ENCODE measurements around the gene SORT1. TPM values are rescaled to one million over a fixed set of nuclear protein-coding genes. Genes with fewer than 3 reads are reported as not detected.
"Not testable (repeated sequence)": the region's sequence is repeated elsewhere in the genome, so short reads cannot be mapped to it uniquely, and the experiment has no call there.

The SORT1 gene
- total RNA-seq, result 9.3 TPM

GRCh38 chr1:109397581-109398342 lies at the start of gene SORT1:
TSS of gene SORT1 (minus strand) at chr1:109397918. CDS start at chr1:109397892, 26 bp downstream.
- Histone ChIP-seq H3K27me3 (ENCODE audit: insufficient read depth, low read length) (peaks cover 30% of the 10 kb centered on the region), H3K4me1 (ENCODE audit: insufficient read depth, low read length) (peaks cover 48% of the 10 kb centered on the region), H3K9me3 (ENCODE audit: low read depth, low read length) (no peaks in the 10 kb centered on the region), H3K4me3 (ENCODE audit: low read length) (peak within 1 kb of the TSS; percentile 42)

DNA sequence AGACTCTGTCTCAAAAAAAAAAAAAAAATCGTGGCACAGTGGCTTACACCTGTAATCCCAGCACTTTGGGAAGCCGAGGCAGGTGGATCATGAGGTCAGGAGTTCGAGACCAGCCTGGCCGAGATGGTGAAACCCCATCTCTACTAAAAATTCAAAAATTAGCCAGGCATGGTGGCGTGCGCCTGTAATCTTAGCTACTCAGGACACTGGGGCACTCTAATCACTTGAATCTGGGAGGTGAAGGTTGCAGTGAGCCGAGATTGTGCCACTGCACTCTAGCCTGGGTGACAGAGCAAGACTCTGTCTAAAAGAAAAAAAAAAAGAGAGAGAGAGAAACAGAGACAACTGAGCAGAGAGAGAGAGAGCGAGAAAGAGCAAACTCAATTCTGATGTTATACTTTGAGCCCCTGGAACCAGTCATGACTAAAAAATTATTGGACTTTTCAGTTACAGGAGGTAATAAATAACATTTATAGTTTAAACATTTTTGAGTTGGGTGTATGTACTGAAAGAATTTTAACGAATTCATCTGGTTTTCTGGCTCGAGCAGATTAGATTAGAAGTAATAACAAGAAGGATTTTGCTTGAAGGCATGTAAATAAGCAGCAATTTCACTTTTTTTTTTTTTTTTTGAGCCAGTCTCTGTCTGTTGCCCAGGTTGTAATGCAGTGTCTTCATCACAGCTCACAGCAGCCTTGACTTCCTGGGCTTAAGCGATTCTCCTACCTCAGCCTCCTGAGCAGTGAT lies 48.4 kb upstream of the SORT1 start:
- not testable (repeated sequence) for H3K4me1 ChIP-seq (ENCODE audit: insufficient read depth, low read length); H3K9me3 ChIP-seq (ENCODE audit: low read depth, low read length); H3K4me3 ChIP-seq (ENCODE audit: low read length)
- peaks cover 60% of the 10 kb centered on the region for H3K27me3 ChIP-seq (ENCODE audit: insufficient read depth, low read length)

GRCh38 chr1:109444346-109444745 lies 46.6 kb upstream of the SORT1 start:
- H3K9me3 ChIP-seq (ENCODE audit: low read depth, low read length), result no peaks in the 10 kb centered on the region
- no peaks in the 10 kb centered on the region for H3K4me1 ChIP-seq (ENCODE audit: insufficient read depth, low read length)
- no peak overlapping the region for H3K4me3 ChIP-seq (ENCODE audit: low read length)
- peaks cover 54% of the 10 kb centered on the region for H3K27me3 ChIP-seq (ENCODE audit: insufficient read depth, low read length)

GRCh38 chr1:109443476-109443875 lies 45.8 kb upstream of the SORT1 start:
- Histone ChIP-seq H3K4me3 (ENCODE audit: low read length) (no peak overlapping the region), H3K4me1 (ENCODE audit: insufficient read depth, low read length) (no peaks in the 10 kb centered on the region), H3K27me3 (ENCODE audit: insufficient read depth, low read length) (peaks cover 54% of the 10 kb centered on the region), H3K9me3 (ENCODE audit: low read depth, low read length) (no peaks in the 10 kb centered on the region)

DNA sequence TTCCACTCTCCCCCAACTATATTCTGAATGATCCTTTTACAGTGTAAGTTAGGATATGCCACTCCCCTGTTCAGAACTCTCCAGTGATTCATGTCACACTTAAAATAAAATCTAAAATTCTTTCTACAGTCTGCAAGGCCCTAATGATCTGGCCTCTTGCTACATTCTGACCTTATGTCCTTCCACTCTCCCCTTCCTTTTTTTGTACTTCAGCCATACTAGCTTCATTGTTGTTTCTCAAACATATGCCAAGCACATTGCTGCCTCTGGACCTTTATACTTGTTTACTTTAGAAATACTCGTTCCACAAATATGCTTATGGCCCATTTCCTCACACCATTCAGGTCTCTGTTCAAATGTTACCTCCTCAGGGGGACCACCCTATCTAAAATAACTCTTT lies 43.4 kb upstream of the SORT1 start:
- Histone ChIP-seq H3K27me3 (ENCODE audit: insufficient read depth, low read length) (peaks cover 42% of the 10 kb centered on the region), H3K4me3 (ENCODE audit: low read length) (no peak overlapping the region), H3K9me3 (ENCODE audit: low read depth, low read length) (no peaks in the 10 kb centered on the region), H3K4me1 (ENCODE audit: insufficient read depth, low read length) (no peaks in the 10 kb centered on the region)

DNA sequence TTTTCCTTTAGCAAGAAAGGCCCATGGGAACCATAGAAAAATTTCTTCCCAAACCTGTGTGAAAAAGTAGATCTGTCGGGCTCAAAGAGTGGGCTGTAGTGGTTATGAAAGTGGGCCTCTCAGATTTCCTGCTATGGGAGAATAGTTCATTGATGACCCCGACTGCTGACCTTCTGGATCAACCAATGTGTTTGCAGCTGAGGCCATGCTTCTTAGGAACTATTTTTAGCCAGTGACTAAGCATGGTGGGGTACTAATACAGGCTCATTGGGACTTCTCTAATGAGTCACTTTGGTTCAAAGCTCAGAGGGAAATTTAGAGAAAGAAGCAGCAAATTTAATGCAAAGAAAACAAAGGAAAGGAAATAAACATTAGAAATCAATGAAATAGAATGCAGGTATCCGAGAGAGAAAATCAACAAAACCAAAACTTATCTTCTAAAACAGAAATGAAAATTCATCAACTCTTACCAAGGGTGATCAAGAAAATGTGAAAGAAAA lies 41.1 kb upstream of the SORT1 start:
- Histone ChIP-seq H3K4me3 (ENCODE audit: low read length) (no peak overlapping the region), H3K4me1 (ENCODE audit: insufficient read depth, low read length) (no peaks in the 10 kb centered on the region), H3K9me3 (ENCODE audit: low read depth, low read length) (no peaks in the 10 kb centered on the region), H3K27me3 (ENCODE audit: insufficient read depth, low read length) (peaks cover 30% of the 10 kb centered on the region)

DNA sequence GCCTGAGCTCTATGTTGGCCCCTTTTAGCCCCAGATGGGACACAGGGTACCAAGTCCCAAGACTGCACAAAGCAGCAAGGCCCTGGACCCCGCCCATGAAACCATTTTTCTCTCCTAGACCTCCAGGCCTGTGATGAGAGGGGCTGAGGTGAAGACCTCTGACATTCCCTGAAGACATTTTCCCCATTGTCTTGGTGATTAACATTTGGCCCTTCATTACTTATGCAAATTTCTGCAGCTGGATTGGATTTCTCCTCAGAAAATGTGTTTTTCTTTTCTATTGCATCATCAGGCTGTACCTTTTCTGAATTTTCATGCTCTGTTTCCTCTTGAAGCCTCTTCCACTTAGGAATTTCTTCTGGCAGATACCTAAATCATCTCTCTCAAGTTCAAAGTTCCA lies 36.8 kb upstream of the SORT1 start:
- Histone ChIP-seq H3K27me3 (ENCODE audit: insufficient read depth, low read length) (no peaks in the 10 kb centered on the region), H3K9me3 (ENCODE audit: low read depth, low read length) (no peaks in the 10 kb centered on the region), H3K4me3 (ENCODE audit: low read length) (no peak overlapping the region), H3K4me1 (ENCODE audit: insufficient read depth, low read length) (no peaks in the 10 kb centered on the region)

DNA sequence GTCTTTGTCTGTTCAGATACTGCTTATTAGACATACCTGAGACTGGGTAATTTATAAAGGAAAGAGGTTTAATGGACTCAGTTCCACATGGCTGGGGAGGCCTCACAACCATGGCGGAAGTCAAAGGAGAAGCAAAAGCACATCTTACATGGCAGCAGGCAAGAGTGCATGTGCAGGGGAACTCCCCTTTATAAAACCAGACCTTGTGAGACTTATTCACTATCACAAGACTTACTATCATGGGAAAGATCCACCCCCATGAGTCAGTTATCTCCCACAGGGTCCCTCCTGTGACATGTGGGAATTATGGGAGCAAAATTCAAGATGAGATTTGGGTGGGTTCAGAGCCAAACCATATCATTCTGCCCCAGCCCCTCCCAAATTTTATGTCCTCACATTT lies 35.6 kb upstream of the SORT1 start:
- Histone ChIP-seq H3K27me3 (ENCODE audit: insufficient read depth, low read length) (no peaks in the 10 kb centered on the region), H3K4me3 (ENCODE audit: low read length) (no peak overlapping the region), H3K9me3 (ENCODE audit: low read depth, low read length) (no peaks in the 10 kb centered on the region), H3K4me1 (ENCODE audit: insufficient read depth, low read length) (no peaks in the 10 kb centered on the region)

- Histone ChIP-seq H3K27me3 (ENCODE audit: insufficient read depth, low read length) (no peaks in the 10 kb centered on the region), H3K4me1 (ENCODE audit: insufficient read depth, low read length) (peaks cover under 1% of the 10 kb centered on the region), H3K4me3 (ENCODE audit: low read length) (no peak overlapping the region), H3K9me3 (ENCODE audit: low read depth, low read length) (no peaks in the 10 kb centered on the region)
These were observed 34.6 kb upstream of the SORT1 start for GRCh38 chr1:109432336-109432735.

DNA sequence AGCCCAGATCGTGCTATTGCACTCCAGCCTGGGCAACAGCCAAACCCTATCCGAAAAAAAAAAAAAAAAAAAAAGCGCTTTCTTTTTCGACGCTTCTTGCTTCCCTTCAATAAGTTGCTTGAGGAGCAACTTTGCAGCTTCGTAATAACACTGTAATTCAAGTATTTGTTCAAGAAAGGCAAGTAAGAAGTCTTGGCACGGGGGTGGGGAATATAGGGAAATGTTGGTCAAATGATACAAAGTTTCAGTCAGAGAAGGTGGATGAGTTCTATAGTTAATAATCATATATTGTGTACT lies 29.4 kb upstream of the SORT1 start:
- peaks cover 20% of the 10 kb centered on the region for H3K4me1 ChIP-seq (ENCODE audit: insufficient read depth, low read length)
- H3K9me3 ChIP-seq (ENCODE audit: low read depth, low read length), result no peaks in the 10 kb centered on the region
- H3K4me3 ChIP-seq (ENCODE audit: low read length), result peak overlapping the region; percentile 69
- H3K27me3 ChIP-seq (ENCODE audit: insufficient read depth, low read length), result no peaks in the 10 kb centered on the region

DNA sequence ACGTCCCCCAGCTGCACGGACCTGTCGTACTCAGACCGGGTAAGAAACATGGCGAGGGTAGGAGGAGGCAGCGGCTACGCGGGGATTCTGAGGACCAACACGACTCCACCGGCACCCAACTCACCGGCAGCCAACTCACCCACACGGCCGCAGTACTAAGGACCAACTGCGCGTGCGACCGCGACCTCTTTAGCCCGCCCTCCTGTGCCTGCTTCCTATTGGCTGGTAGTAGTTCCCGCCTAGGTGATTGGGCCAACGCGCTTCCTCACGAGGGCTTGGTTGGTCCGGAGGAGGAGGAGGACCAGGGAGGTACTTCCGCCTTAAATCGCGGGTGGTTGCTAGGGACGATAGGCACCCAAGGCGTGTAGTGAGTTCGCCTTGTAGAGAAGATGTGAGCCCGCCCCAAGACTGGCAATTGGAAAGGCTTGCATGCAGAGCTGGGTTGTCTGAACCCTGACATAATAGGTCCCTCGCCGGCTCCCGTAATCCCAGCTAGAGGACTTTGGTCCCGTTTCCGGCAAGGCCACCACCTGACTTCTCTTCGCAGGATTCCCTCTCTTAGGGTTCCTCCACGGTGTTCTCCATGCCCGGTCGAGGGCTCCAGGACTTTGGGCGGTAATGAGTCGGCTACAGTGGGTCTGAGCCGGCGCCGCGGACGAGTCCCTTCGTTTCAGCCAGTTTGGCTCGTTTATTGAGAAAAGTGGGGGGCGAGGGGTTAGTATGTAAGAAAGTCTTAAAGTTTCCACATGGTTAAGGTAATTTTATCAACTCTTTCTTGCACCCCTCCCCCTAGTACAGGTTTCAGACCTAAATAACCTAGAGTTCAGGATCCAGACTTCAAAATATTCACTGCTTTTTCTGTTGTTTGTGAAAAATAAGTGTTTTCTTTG lies 28.8 kb upstream of the SORT1 start, which contains the start of gene PSMA5:
PSMA5 (minus strand) TSS at position 168 of the 890 bp plus-strand sequence; CDS start at position 50, 118 bp downstream.
- Histone ChIP-seq H3K9me3 (ENCODE audit: low read depth, low read length) (no peaks in the 10 kb centered on the region), H3K4me1 (ENCODE audit: insufficient read depth, low read length) (peaks cover 20% of the 10 kb centered on the region), H3K4me3 (ENCODE audit: low read length) (peak within 1 kb of the TSS; percentile 69), H3K27me3 (ENCODE audit: insufficient read depth, low read length) (no peaks in the 10 kb centered on the region)

- Histone ChIP-seq H3K4me1 (ENCODE audit: insufficient read depth, low read length) (peaks cover 20% of the 10 kb centered on the region), H3K27me3 (ENCODE audit: insufficient read depth, low read length) (no peaks in the 10 kb centered on the region), H3K4me3 (ENCODE audit: low read length) (peak overlapping the region; percentile 69), H3K9me3 (ENCODE audit: low read depth, low read length) (no peaks in the 10 kb centered on the region)
These were observed 27.9 kb upstream of the SORT1 start for GRCh38 chr1:109425391-109426280.

DNA sequence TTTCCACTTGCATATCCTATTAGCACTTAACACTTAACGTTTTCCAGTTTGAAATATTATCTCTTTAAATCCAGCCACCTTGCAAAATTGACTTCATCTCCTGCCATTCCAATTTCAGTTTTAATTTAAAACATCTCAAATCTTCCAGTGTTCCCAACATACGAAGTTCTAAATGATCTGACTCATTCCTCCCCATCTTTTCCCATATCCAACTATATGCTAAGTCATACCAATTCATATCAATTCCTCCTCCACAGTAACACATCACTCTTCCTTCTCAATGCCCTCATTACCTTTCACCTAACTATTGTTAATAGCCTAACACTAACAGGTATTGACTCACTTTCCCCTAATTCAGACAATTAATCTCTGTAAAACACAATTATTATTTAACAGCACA lies 25.8 kb upstream of the SORT1 start:
- Histone ChIP-seq H3K9me3 (ENCODE audit: low read depth, low read length) (no peaks in the 10 kb centered on the region), H3K4me1 (ENCODE audit: insufficient read depth, low read length) (peaks cover 20% of the 10 kb centered on the region), H3K4me3 (ENCODE audit: low read length) (no peak overlapping the region), H3K27me3 (ENCODE audit: insufficient read depth, low read length) (no peaks in the 10 kb centered on the region)

GRCh38 chr1:109412551-109412950 lies 14.8 kb upstream of the SORT1 start:
- Histone ChIP-seq H3K27me3 (ENCODE audit: insufficient read depth, low read length) (no peaks in the 10 kb centered on the region), H3K4me1 (ENCODE audit: insufficient read depth, low read length) (no peaks in the 10 kb centered on the region), H3K9me3 (ENCODE audit: low read depth, low read length) (no peaks in the 10 kb centered on the region), H3K4me3 (ENCODE audit: low read length) (no peak overlapping the region)

Data from mononuclear cell (primary cell).